Esophagus muscularis mucosa (tissue), 4 donors: Measurements from ENCODE around the gene LRP2BP. TPM values are rescaled to one million over a fixed set of nuclear protein-coding genes. Genes with fewer than 3 reads are reported as not detected.

Experiments
- DNase-seq: peaks from one replicate; pipeline ENCODE4 v3.0.0-alpha.2; 2017; ENCODE audit errors: extremely low spot score
- H3K27ac ChIP-seq, 4 donors: fragments of 200-600 bp; sonication (generic); replicated peaks in 1 of 4; 1 replicate in 3 of 4; 2 replicates in 1 of 4; pipeline ENCODE4 v1.5.1; 2016 to 2019; ENCODE audit warnings: mild to moderate bottlenecking in 1 of 4
- H3K27me3 ChIP-seq, 4 donors: fragments of 200-600 bp; sonication (generic); one replicate each; pipeline versions ENCODE4 v1.5.1 to v1.6.0; 2016 to 2019
- H3K36me3 ChIP-seq, 4 donors: fragments of 200-600 bp; sonication (generic); one replicate each; pipeline ENCODE4 v1.5.1; 2016 to 2019
- H3K4me1 ChIP-seq, 4 donors: fragments of 200-600 bp; sonication (generic); one replicate each; pipeline ENCODE4 v1.5.1; 2016 to 2019
- H3K4me3 ChIP-seq, 4 donors: fragments of 200-600 bp; sonication (generic); 1 replicate in 2 of 4; 2 replicates in 2 of 4; pipeline ENCODE4 v1.5.1; 2016 to 2019; ENCODE audit warnings: mild to moderate bottlenecking in 4 of 4, moderate library complexity in 1 of 4
- H3K9me3 ChIP-seq, 4 donors: fragments of 200-600 bp; sonication (generic); 1 replicate in 3 of 4; 2 replicates in 1 of 4; pipeline ENCODE4 v1.5.1; 2016 to 2019
- EP300 ChIP-seq: sonication (generic); formaldehyde crosslinking; IDR thresholded peaks from one replicate; pipeline ENCODE4 v1.6.1; 2017; ENCODE audit warnings: antibody characterized with exemption
- POLR2A ChIP-seq: fragments of 450-650 bp; IDR thresholded peaks from one replicate; pipeline ENCODE4 v1.6.1; 2017; ENCODE audit warnings: antibody characterized with exemption, moderate library complexity, mild to moderate bottlenecking, low read depth
- POLR2AphosphoS5 ChIP-seq, 2 donors: sonication (generic); formaldehyde crosslinking; IDR thresholded peaks; one replicate each; pipeline ENCODE4 v1.6.1; 2017; ENCODE audit warnings: antibody characterized with exemption in 2 of 2
- WGBS: methylation state at CpG from one replicate; pipeline ENCODE4 v1.1.5; 2018; 5-methylcytosine and 5-hydroxymethylcytosine counted together
- intact Hi-C: fragments of 100-400 bp; cut with DNase I; formaldehyde crosslinking; loops from one replicate; pipeline ENCODE4 v1.15.1; 2023
- total RNA-seq, 4 donors: library from RNA; depleted of rRNA; stranded (reverse); fragments of >200 nt; gene quantifications; one replicate each; pipeline versions ENCODE4 v1.1.0 to v1.2.1, GENCODE V29; 2016
- TF ChIP-seq, protein P1 (sequence below), 3 experiments: fragments of 200-600 bp in 2 of 3; fragments of 450-650 bp in 1 of 3; sonication (generic) in 2 of 3; IDR thresholded peaks; one replicate each; pipeline ENCODE4 v1.5.1; 2017 to 2019; ENCODE audit warnings: antibody characterized with exemption in 3 of 3, mild to moderate bottlenecking in 2 of 3, moderate library complexity in 1 of 3

Gene LRP2BP
- total RNA-seq, 4 donors from 2014 or later: 0.46 to 2.1 (median 0.57) TPM

GRCh38 chr4:185361872-185362271 lies 33.9 kb downstream of the LRP2BP start:
- Histone ChIP-seq H3K27ac (no peak overlapping the region), H3K36me3 (peaks cover 0 to 35% (median 11%) of the 10 kb centered on the region in 4 donors), H3K4me1 (peaks cover 0 to 4% (median 0%) of the 10 kb centered on the region in 4 donors), H3K9me3 (no peaks in the 10 kb centered on the region), H3K27me3 (no peaks in the 10 kb centered on the region), H3K4me3 (no peak overlapping the region)
- 83% methylated on average over 3 of the region's 3 CpGs for WGBS
- no peak for DNase-seq
- intact Hi-C loops: no loop called here
- TF ChIP-seq, protein P1, sequence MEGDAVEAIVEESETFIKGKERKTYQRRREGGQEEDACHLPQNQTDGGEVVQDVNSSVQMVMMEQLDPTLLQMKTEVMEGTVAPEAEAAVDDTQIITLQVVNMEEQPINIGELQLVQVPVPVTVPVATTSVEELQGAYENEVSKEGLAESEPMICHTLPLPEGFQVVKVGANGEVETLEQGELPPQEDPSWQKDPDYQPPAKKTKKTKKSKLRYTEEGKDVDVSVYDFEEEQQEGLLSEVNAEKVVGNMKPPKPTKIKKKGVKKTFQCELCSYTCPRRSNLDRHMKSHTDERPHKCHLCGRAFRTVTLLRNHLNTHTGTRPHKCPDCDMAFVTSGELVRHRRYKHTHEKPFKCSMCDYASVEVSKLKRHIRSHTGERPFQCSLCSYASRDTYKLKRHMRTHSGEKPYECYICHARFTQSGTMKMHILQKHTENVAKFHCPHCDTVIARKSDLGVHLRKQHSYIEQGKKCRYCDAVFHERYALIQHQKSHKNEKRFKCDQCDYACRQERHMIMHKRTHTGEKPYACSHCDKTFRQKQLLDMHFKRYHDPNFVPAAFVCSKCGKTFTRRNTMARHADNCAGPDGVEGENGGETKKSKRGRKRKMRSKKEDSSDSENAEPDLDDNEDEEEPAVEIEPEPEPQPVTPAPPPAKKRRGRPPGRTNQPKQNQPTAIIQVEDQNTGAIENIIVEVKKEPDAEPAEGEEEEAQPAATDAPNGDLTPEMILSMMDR (IDR thresholded peaks at IDR 0.05): no peak
- TF ChIP-seq POLR2A: no peak
- no peak for TF ChIP-seq POLR2AphosphoS5 (IDR thresholded peaks at IDR 0.05)
- TF ChIP-seq EP300: no peak

DNA sequence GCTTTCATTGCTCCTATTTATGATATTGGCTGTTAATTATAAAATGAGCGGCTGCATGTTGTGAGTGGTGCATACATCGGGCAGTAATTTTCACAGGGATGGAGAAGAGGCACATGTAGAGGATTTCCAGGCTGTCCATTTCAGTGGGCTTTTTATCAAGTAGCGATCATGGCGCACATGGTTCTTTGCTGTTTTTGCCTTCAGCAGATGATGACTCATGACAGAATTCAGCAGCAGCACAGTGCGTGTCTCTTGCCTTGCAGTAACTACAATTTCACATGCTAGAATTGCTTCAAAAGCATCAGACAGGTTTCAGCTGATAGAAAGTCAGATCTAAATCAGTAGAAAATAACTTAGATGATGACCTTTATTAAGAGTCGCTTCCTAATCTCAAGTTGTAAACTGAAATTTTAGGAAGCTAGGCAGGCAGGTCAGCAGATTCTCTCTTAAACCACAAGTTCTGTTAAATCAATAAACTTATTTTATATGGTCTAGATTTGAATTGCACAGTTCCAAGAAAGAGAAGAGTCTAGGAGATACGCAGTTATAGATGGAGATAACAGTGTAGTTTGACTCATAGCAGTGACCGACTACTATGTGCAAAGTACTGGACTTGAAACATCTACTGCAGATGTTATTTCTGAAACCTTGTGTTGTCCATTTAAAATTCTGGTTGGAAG lies 35.8 kb downstream of the LRP2BP start:
- no peak for DNase-seq
- H3K4me3 ChIP-seq: no peak overlapping the region
- intact Hi-C loops: no loop called here
- no peak overlapping the region for H3K27ac ChIP-seq
- H3K9me3 ChIP-seq: no peaks in the 10 kb centered on the region
- TF ChIP-seq POLR2AphosphoS5 (IDR thresholded peaks at IDR 0.05) (no peak), EP300 (no peak), POLR2A (no peak)
- TF ChIP-seq, protein P1 (IDR thresholded peaks at IDR 0.05): no peak
- peaks cover 0 to 41% (median 12%) of the 10 kb centered on the region in 4 donors for H3K36me3 ChIP-seq
- H3K27me3 ChIP-seq: no peaks in the 10 kb centered on the region
- H3K4me1 ChIP-seq: peaks cover 0 to 4% (median 0%) of the 10 kb centered on the region in 4 donors
- 95% methylated on average over 8 of the region's 8 CpGs for WGBS

DNA sequence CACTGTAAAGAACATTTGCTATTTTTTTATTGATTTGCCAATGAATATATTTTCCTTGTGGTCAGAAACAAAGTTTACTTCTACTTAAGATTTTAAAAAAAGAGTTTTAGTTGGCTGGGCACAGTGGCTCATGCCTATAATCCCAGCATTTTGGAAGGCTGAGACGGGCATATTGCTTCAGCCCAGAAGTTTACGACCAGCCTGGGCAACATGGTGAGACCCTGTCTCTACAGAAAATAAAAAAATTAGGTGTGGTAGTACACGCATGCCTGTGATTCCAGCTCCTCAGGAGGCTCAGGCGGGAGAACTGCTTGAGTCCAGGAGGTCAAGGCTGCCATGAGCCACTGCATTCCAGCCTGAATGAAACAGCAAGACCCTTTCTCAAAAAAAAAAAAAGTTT lies 36.8 kb downstream of the LRP2BP start:
- no peaks in the 10 kb centered on the region for H3K9me3 ChIP-seq
- WGBS: 87% methylated on average over 4 of the region's 4 CpGs
- peaks cover 0 to 50% (median 21%) of the 10 kb centered on the region in 4 donors for H3K36me3 ChIP-seq
- no peak overlapping the region for H3K4me3 ChIP-seq
- H3K27me3 ChIP-seq: no peaks in the 10 kb centered on the region
- peaks cover 0 to 4% (median 0%) of the 10 kb centered on the region in 4 donors for H3K4me1 ChIP-seq
- no peak for TF ChIP-seq EP300
- TF ChIP-seq POLR2AphosphoS5 (IDR thresholded peaks at IDR 0.05): no peak
- TF ChIP-seq POLR2A: no peak
- TF ChIP-seq, protein P1 (IDR thresholded peaks at IDR 0.05): no peak
- DNase-seq: no peak
- H3K27ac ChIP-seq: no peak overlapping the region
- intact Hi-C loops: no loop called here

DNA sequence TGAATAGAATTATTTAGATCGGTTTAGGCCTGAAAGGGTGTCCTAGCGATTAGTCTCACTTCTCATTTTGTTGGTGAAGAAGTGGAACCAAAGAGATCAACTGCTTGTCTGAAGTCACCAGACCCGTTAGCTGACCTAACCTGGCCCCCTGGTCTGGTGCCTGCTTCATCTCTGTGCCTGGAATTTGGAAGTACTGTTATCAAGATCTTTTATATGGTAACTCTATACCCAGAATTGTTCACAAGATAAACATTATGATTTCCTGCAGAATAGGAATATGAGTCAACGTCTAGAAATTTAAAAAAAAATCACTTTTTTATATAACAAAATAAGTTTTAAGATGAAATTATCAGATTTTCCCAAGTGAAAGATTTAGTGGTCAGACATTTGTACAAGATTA lies 37.2 kb downstream of the LRP2BP start:
- H3K9me3 ChIP-seq: no peaks in the 10 kb centered on the region
- no peaks in the 10 kb centered on the region for H3K27me3 ChIP-seq
- peaks cover 0 to 4% (median 0%) of the 10 kb centered on the region in 4 donors for H3K4me1 ChIP-seq
- no peak overlapping the region for H3K27ac ChIP-seq
- no peak overlapping the region for H3K4me3 ChIP-seq
- intact Hi-C loops: no loop called here
- WGBS: 77% methylated on average over 4 of the region's 4 CpGs
- no peak for TF ChIP-seq POLR2AphosphoS5 (IDR thresholded peaks at IDR 0.05)
- TF ChIP-seq, protein P1 (IDR thresholded peaks at IDR 0.05): no peak
- no peak for TF ChIP-seq EP300
- no peak for TF ChIP-seq POLR2A
- no peak for DNase-seq
- H3K36me3 ChIP-seq: peaks cover 2 to 55% (median 25%) of the 10 kb centered on the region in 4 donors
